LNCaP clone FGC (cell line): ENCODE results near the gene GPR25.

Experiments
- DNase-seq: peaks from one replicate; pipeline ENCODE4 v3.0.0-alpha.2; 2011; ENCODE audit warnings: low read depth
- H3K4me3 ChIP-seq: 2 replicates; pipeline ENCODE4 v1.5.1; 2011; ENCODE audit warnings: mild to moderate bottlenecking, low read depth, low read length, control low read depth
- CTCF ChIP-seq: IDR thresholded peaks from 2 replicates; pipeline ENCODE4 v1.5.1; 2012; ENCODE audit warnings: mild to moderate bottlenecking; ENCODE audit not compliant: control insufficient read depth, insufficient read depth; ENCODE audit errors: extremely low read depth

Gene GPR25

GRCh38 chr1:200880212-200880611, 7.4 kb downstream of the GPR25 start:
- no peak for DNase-seq
- H3K4me3 ChIP-seq: no peak overlapping the region
- TF ChIP-seq CTCF: no peak

- DNase-seq: no peak
- TF ChIP-seq CTCF: no peak
Measured at GRCh38 chr1:200883118-200883517, 10.3 kb downstream of the GPR25 start.

GRCh38 chr1:200885623-200886402, 13.0 kb downstream of the GPR25 start:
- no peak for DNase-seq
- TF ChIP-seq CTCF: no peak
- no peak overlapping the region for H3K4me3 ChIP-seq

More at GRCh38 chr1:200883118-200883517, 10.3 kb downstream of the GPR25 start:
- H3K4me3 ChIP-seq: no peak overlapping the region

GRCh38 chr1:200886594-200886993, 13.8 kb downstream of the GPR25 start:
- no peak overlapping the region for H3K4me3 ChIP-seq
- DNase-seq: no peak
- TF ChIP-seq CTCF: no peak

GRCh38 chr1:200887036-200887435, 14.3 kb downstream of the GPR25 start:
- no peak for DNase-seq
- no peak overlapping the region for H3K4me3 ChIP-seq
- no peak for TF ChIP-seq CTCF

GRCh38 chr1:200887772-200888348, 15.1 kb downstream of the GPR25 start:
- no peak for TF ChIP-seq CTCF
- no peak overlapping the region for H3K4me3 ChIP-seq
- DNase-seq: no peak
